Measurements from ENCODE around the gene DCTN4. TPM values are rescaled to one million over a fixed set of nuclear protein-coding genes. Genes with fewer than 3 reads are reported as not detected.
A peak's percentile ranks its signal among the peaks of the same experiment; 100 is the strongest.

Gene DCTN4
- total and polyA plus RNA-seq, 9 of the 15 experiments (the other 6 are each of a cell fraction or from before 2014, with no cell fraction given) = 20.4 to 64.9 (median 49.9) TPM

DNA sequence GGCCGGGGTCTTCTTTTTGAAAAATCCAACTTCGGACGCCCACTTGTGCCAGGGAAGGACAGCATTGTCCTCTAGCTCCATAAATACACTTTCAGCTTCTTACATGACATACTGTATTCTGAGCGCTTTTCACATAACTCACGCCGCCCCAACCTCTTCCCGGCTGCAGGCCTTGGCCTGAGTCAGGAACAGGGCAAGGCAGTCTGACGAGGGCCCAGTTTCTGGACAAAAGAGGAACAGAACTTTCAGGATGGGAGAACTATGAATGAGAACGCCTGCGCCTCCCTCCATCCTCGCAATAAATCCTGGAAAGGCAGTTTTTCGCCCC is 650 bp downstream of the DCTN4 start:
- H2AFZ ChIP-seq (ENCODE audit: low read depth, low read length) = peak overlapping the region; percentile 99
- in situ Hi-C loops (cut with MboI) = no loop called here
- TSS peak; percentile 66 for BruUV-seq (replicated peaks)
- TF ChIP-seq SRF (CRISPR knock-in tag; IDR thresholded peaks at IDR 0.05) (peak in 1 of 2 experiments; percentile 17; a peak in 1 of 4 replicates), TEAD2 (tag; IDR thresholded peaks at IDR 0.05) (no peak), ARID2 (IDR thresholded peaks at IDR 0.05) (no peak), NR2F6 (CRISPR knock-in tag; IDR thresholded peaks at IDR 0.05) (no peak), PHF20 (IDR thresholded peaks at IDR 0.05; ENCODE audit: partially characterized antibody) (peak; percentile 10), LEF1 (IDR thresholded peaks at IDR 0.05) (0 out of 2 replicates have a peak, but pooled peaks have one; percentile 1), FOXK2 (conservative IDR thresholded peaks at IDR 0.05 in 1 of 2, IDR thresholded peaks at IDR 0.05 in 1 of 2; ENCODE audit: low read depth in 2 of 2) (no peak), NR2C2 (CRISPR knock-in tag; IDR thresholded peaks at IDR 0.05) (no peak; the same call in 1 of the 2 replicates), NR2C2 (tag; IDR thresholded peaks at IDR 0.05) (0 out of 2 replicates have a peak, but pooled peaks have one; percentile 66), FOXJ2 (tag; IDR thresholded peaks at IDR 0.05) (peak; percentile 28; the same call in 1 of the 2 replicates), DMBX1 (CRISPR knock-in tag; IDR thresholded peaks at IDR 0.05; ENCODE audit: borderline replicate concordance) (no peak), TRIM24 (IDR thresholded peaks at IDR 0.05) (no peak), EP300 (IDR thresholded peaks at IDR 0.05; ENCODE audit: low read length) (no peak), LARP7 (IDR thresholded peaks at IDR 0.05) (no peak), CHD1 (IDR thresholded peaks at IDR 0.05; ENCODE audit: low read length) (peak; percentile 53), RBBP5 (IDR thresholded peaks at IDR 0.05; ENCODE audit: borderline replicate concordance, insufficient read depth, low read length, poor library complexity, severe bottlenecking) (peak; percentile 11), FOXP1 (CRISPR knock-in tag; IDR thresholded peaks at IDR 0.05) (peak; percentile 17; the same call in 1 of the 2 replicates), ZNF121 (CRISPR knock-in tag; conservative IDR thresholded peaks at IDR 0.05) (peak; percentile 63), ZNF253 (CRISPR knock-in tag; conservative IDR thresholded peaks at IDR 0.05) (no peak)
- TF ChIP-seq, protein P1, sequence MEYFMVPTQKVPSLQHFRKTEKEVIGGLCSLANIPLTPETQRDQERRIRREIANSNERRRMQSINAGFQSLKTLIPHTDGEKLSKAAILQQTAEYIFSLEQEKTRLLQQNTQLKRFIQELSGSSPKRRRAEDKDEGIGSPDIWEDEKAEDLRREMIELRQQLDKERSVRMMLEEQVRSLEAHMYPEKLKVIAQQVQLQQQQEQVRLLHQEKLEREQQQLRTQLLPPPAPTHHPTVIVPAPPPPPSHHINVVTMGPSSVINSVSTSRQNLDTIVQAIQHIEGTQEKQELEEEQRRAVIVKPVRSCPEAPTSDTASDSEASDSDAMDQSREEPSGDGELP (CRISPR knock-in tag; IDR thresholded peaks at IDR 0.05; ENCODE audit: borderline replicate concordance) = no peak
- TF ChIP-seq, protein P2, sequence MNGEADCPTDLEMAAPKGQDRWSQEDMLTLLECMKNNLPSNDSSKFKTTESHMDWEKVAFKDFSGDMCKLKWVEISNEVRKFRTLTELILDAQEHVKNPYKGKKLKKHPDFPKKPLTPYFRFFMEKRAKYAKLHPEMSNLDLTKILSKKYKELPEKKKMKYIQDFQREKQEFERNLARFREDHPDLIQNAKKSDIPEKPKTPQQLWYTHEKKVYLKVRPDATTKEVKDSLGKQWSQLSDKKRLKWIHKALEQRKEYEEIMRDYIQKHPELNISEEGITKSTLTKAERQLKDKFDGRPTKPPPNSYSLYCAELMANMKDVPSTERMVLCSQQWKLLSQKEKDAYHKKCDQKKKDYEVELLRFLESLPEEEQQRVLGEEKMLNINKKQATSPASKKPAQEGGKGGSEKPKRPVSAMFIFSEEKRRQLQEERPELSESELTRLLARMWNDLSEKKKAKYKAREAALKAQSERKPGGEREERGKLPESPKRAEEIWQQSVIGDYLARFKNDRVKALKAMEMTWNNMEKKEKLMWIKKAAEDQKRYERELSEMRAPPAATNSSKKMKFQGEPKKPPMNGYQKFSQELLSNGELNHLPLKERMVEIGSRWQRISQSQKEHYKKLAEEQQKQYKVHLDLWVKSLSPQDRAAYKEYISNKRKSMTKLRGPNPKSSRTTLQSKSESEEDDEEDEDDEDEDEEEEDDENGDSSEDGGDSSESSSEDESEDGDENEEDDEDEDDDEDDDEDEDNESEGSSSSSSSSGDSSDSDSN (IDR thresholded peaks at IDR 0.05; ENCODE audit: borderline replicate concordance in 1 of 2, low read depth in 2 of 2, low read length in 2 of 2) = 0 out of 4 replicates have a peak, but pooled peaks of 1 of the 2 experiments have one; percentile 44

More for the DNA sequence above, 650 bp downstream of the DCTN4 start:
- intact Hi-C loops (cut with micrococcal nuclease) = loop anchor here (5.0 kb wide), 1 partner anchor 56 kb away; the partner anchor contains the start of gene RBM22
- no peak for FAIRE-seq
- Histone ChIP-seq H3K27ac (ENCODE audit: extremely low read depth, low read depth, low read length) (peak overlapping the region; percentile 99), H3K4me3 (peak overlapping the region; percentile 49), H3K79me2 (ENCODE audit: control insufficient read depth, insufficient read depth, low read length) (peaks cover 48% of the 10 kb centered on the region), H3K9me1 (ENCODE audit: control insufficient read depth, insufficient read depth, low read length) (no peaks in the 10 kb centered on the region), H4K20me1 (replicated peaks; ENCODE audit: control insufficient read depth, insufficient read depth, low read length) (no peaks in the 10 kb centered on the region), H3K4me2 (ENCODE audit: insufficient read depth, low read length) (peak overlapping the region; percentile 81), H3K4me1 (replicated peaks in 1 of 2; ENCODE audit: control insufficient read depth in 2 of 2, insufficient read depth in 2 of 2, low read length in 2 of 2) (peaks cover 4 to 20% of the 10 kb centered on the region in 2 experiments; a peak in 4 of 5 replicates), H3K9me3 (replicated peaks; ENCODE audit: control insufficient read depth, insufficient read depth, low read depth, low read length) (peaks cover 3% of the 10 kb centered on the region; the same call in 1 of the 2 replicates), H3K9ac (ENCODE audit: insufficient read depth in 1 of 2, low read depth in 2 of 2, low read length in 2 of 2) (peak overlapping the region; percentile 91 to 94), H3K27me3 (ENCODE audit: control insufficient read depth in 2 of 2, insufficient read depth in 2 of 2, low read length in 2 of 2) (no peaks in the 10 kb centered on the region), H3K36me3 (ENCODE audit: control insufficient read depth, insufficient read depth, low read length) (peaks cover 36% of the 10 kb centered on the region)
- peak; percentile 62 for ATAC-seq
- WGBS (ENCODE audit: insufficient coverage, low coverage, missing lambda C conversion rate) = 0% methylated on average over 12 of the region's 12 CpGs
- ChIA-PET CTCF (ENCODE audit: low intra/inter-chr PET ratio) (no interaction called here), POLR2A (interaction anchor here (0.6 to 1.6 kb wide), 10 partner anchors 11 to 298 kb away, joined by 3 to 7 read pairs (median 4); partner anchors contain the start of genes RBM22 and SMIM3)
- DNase-seq (ENCODE audit: extremely low read depth in 1 of 4, low spot score in 3 of 4) = no peak
